ENCODE results near the gene EIF4E3. TPM values are rescaled to one million over a fixed set of nuclear protein-coding genes. Genes with fewer than 3 reads are reported as not detected.

The EIF4E3 gene
- total RNA-seq (4.2 and 5.0 TPM in 2 replicates), polyA plus RNA-seq (1.00 and 1.6 TPM in 2 replicates), polyA minus RNA-seq (0.60 and 1.8 TPM in 2 replicates)
- total RNA-seq (2013) = 1.4 TPM

GRCh38 chr3:71725271-71725991 lies at the start of gene EIF4E3:
Gene EIF4E3 (minus strand): TSS chr3:71725402. CDS start chr3:71725367, 35 bp downstream.
- ATAC-seq (ENCODE audit: low read depth) (peak; percentile 73), DNase-seq (peak; percentile 51)
- peak within 1 kb of the TSS; percentile 59 to 71 (median 68) for H3K4me3 ChIP-seq (ENCODE audit: control extremely low read depth in 1 of 5, extremely low read depth in 1 of 5, insufficient read depth in 1 of 5, low read depth in 2 of 5, low read length in 4 of 5)
- peak within 1 kb of the TSS; percentile 43 for H3K27ac Mint-ChIP-seq
- H3K27me3 Mint-ChIP-seq = peaks cover 8% of the 10 kb centered on the region
- H3K4me1 Mint-ChIP-seq = peaks cover 43% of the 10 kb centered on the region
- WGBS (ENCODE audit: insufficient coverage) = 4% methylated on average over 80 of the region's 80 CpGs
- H4K20me1 ChIP-seq (ENCODE audit: control insufficient read depth, insufficient read depth, low read length, poor library complexity, severe bottlenecking) = no peaks in the 10 kb centered on the region
- no peaks in the 10 kb centered on the region for H3K36me3 ChIP-seq (replicated peaks in 1 of 2; ENCODE audit: control extremely low read depth in 1 of 2, control insufficient read depth in 1 of 2, extremely low read depth in 1 of 2, insufficient read depth in 2 of 2, low read length in 1 of 2)
- H3K4me1 ChIP-seq (ENCODE audit: control insufficient read depth in 2 of 2, insufficient read depth in 2 of 2, low read length in 2 of 2) = peaks cover 29% of the 10 kb centered on the region in 2 donors
- peaks cover 0 to 27% (median 0%) of the 10 kb centered on the region in 4 experiments for H3K27me3 ChIP-seq (replicated peaks in 1 of 4; ENCODE audit: control extremely low read depth in 1 of 4, control insufficient read depth in 3 of 4, insufficient read depth in 4 of 4, low read length in 3 of 4)
- ChIA-PET CTCF (interaction anchor here (3.0 kb wide), 1 partner anchor 13 kb away, joined by 22 read pairs; no protein-coding TSS in a partner anchor), POLR2A (no interaction called here)
- peak within 1 kb of the TSS; percentile 94 for H2AFZ ChIP-seq (ENCODE audit: insufficient read depth, low read depth, low read length, poor library complexity, severe bottlenecking)
- H3K4me2 ChIP-seq (replicated peaks; ENCODE audit: low read depth, low read length, poor library complexity, severe bottlenecking) = peak within 1 kb of the TSS; percentile 97
- H3K4me3 Mint-ChIP-seq = peak within 1 kb of the TSS; percentile 82
- H3K27ac ChIP-seq (ENCODE audit: low read length in 2 of 2) = no peak within 1 kb of the TSS
- TF ChIP-seq EZH2 (IDR thresholded peaks at IDR 0.05; ENCODE audit: borderline replicate concordance, insufficient read depth, low read depth, low read length, poor library complexity, severe bottlenecking) = no peak
- no peak for TF ChIP-seq CTCF (IDR thresholded peaks at IDR 0.05)
- no peaks in the 10 kb centered on the region for H3K9me3 Mint-ChIP-seq (ENCODE audit: insufficient read depth)
- no peaks in the 10 kb centered on the region for H3K9me3 ChIP-seq (ENCODE audit: control extremely low read depth in 1 of 3, control insufficient read depth in 2 of 3, insufficient read depth in 1 of 3, low read length in 2 of 3)
- peak within 1 kb of the TSS; percentile 70 for H3K9ac ChIP-seq (ENCODE audit: low read length)
- intact Hi-C loops (cut with micrococcal nuclease) = loop anchor here (10.0 kb wide), 2 partner anchors 379 to 1269 kb away; partner anchors contain the start of gene PPP4R2
- H3K79me2 ChIP-seq (ENCODE audit: control insufficient read depth, insufficient read depth, low read length) = no peaks in the 10 kb centered on the region

GRCh38 chr3:71771884-71772283 lies 46.7 kb upstream of the EIF4E3 start:
- no peak overlapping the region for H3K4me3 Mint-ChIP-seq
- no peak overlapping the region for H3K27ac Mint-ChIP-seq
- ChIA-PET CTCF (no interaction called here), POLR2A (no interaction called here)
- ATAC-seq (ENCODE audit: low read depth) = no peak
- Histone ChIP-seq H3K36me3 (replicated peaks in 1 of 2; ENCODE audit: control extremely low read depth in 1 of 2, control insufficient read depth in 1 of 2, extremely low read depth in 1 of 2, insufficient read depth in 2 of 2, low read length in 1 of 2) (no peaks in the 10 kb centered on the region), H2AFZ (ENCODE audit: insufficient read depth, low read depth, low read length, poor library complexity, severe bottlenecking) (no peak overlapping the region), H3K27ac (ENCODE audit: low read length in 2 of 2) (no peak overlapping the region), H3K9ac (ENCODE audit: low read length) (no peak overlapping the region), H3K4me2 (replicated peaks; ENCODE audit: low read depth, low read length, poor library complexity, severe bottlenecking) (no peak overlapping the region), H4K20me1 (ENCODE audit: control insufficient read depth, insufficient read depth, low read length, poor library complexity, severe bottlenecking) (no peaks in the 10 kb centered on the region), H3K4me3 (ENCODE audit: control extremely low read depth in 1 of 5, extremely low read depth in 1 of 5, insufficient read depth in 1 of 5, low read depth in 2 of 5, low read length in 4 of 5) (no peak overlapping the region), H3K79me2 (ENCODE audit: control insufficient read depth, insufficient read depth, low read length) (no peaks in the 10 kb centered on the region), H3K4me1 (ENCODE audit: control insufficient read depth in 2 of 2, insufficient read depth in 2 of 2, low read length in 2 of 2) (no peaks in the 10 kb centered on the region), H3K9me3 (ENCODE audit: control extremely low read depth in 1 of 3, control insufficient read depth in 2 of 3, insufficient read depth in 1 of 3, low read length in 2 of 3) (no peaks in the 10 kb centered on the region), H3K27me3 (replicated peaks in 1 of 4; ENCODE audit: control extremely low read depth in 1 of 4, control insufficient read depth in 3 of 4, insufficient read depth in 4 of 4, low read length in 3 of 4) (peaks cover 0 to 4% (median 0%) of the 10 kb centered on the region in 4 experiments)
- no peaks in the 10 kb centered on the region for H3K4me1 Mint-ChIP-seq
- no peak for DNase-seq
- no peaks in the 10 kb centered on the region for H3K9me3 Mint-ChIP-seq (ENCODE audit: insufficient read depth)
- WGBS (ENCODE audit: insufficient coverage) = no CpG with 5 or more reads among the region's 1 CpG
- peaks cover 10% of the 10 kb centered on the region for H3K27me3 Mint-ChIP-seq
- TF ChIP-seq EZH2 (IDR thresholded peaks at IDR 0.05; ENCODE audit: borderline replicate concordance, insufficient read depth, low read depth, low read length, poor library complexity, severe bottlenecking) (no peak), CTCF (IDR thresholded peaks at IDR 0.05) (no peak)
- intact Hi-C loops (cut with micrococcal nuclease) = no loop called here

Measured in B cell (primary cell).